ENCODE data around the gene MAML3.

The MAML3 gene

GRCh38 chr4:139833151-139833910 is 320.7 kb downstream of the MAML3 start:
- no peak for DNase-seq

DNA sequence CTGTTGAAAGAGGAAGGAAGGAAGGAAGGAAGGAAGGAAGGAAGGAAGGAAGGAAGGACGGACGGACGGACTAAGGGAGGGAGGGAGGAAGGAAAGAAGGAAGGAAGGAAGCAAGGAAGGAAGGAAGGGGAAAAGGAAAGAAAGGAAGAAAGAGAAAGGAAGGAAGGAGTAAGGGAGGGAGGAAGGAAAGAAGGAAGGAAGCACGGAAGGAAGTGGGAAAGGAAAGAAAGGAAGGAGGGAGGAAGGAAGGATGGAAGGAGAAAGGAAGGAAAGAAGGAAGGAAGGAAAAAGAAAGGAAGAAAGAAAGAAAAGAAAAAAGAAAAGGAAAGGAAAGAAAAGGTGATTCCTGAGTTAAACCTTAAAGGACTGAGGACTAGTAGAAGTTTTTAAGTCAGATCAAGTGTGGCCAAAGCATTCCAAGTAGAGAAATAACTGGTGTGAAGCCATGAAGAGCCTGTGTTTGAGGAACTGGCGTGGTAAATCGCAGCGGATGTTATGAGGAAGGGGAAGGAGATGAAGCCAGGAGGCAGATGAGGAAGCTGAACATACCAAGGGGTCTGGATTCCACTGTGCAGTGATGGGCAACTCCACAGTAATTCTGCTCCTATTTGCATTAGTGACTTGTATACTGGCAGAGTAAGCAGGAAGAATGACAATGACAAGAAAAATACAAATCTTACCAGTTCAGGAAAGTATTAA is 324.9 kb downstream of the MAML3 start:
- DNase-seq: no peak

- no peak for DNase-seq
Observed at GRCh38 chr4:139826426-139826825, 327.6 kb downstream of the MAML3 start.

GRCh38 chr4:139825523-139826014 is 328.4 kb downstream of the MAML3 start:
- no peak for DNase-seq

GRCh38 chr4:139824882-139825522 is 329.0 kb downstream of the MAML3 start:
- no peak for DNase-seq

DNA sequence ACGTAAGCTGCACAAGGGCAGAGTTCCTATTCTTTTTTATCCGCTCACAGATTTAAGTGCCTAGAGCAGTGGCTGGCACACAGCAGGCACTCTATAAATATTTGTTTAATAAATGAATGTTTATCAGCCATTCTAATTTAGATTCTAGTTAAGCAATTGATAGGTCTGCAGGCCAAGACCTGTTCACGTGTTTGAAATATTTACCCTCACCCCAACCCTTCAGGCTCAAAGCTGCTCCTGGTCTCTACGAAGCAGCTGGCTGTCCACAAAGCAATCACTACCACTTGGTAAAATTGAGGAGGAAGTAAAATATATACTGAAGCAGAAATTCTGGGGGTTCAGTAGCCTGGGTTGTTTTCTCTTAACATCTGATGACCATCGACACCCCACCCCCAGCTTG is 330.2 kb downstream of the MAML3 start:
- no peak for DNase-seq

GRCh38 chr4:139823345-139823744 is 330.6 kb downstream of the MAML3 start:
- DNase-seq: no peak

GRCh38 chr4:139822391-139822790 is 331.6 kb downstream of the MAML3 start:
- no peak for DNase-seq

GRCh38 chr4:139819082-139819481 is 334.9 kb downstream of the MAML3 start:
- no peak for DNase-seq

DNA sequence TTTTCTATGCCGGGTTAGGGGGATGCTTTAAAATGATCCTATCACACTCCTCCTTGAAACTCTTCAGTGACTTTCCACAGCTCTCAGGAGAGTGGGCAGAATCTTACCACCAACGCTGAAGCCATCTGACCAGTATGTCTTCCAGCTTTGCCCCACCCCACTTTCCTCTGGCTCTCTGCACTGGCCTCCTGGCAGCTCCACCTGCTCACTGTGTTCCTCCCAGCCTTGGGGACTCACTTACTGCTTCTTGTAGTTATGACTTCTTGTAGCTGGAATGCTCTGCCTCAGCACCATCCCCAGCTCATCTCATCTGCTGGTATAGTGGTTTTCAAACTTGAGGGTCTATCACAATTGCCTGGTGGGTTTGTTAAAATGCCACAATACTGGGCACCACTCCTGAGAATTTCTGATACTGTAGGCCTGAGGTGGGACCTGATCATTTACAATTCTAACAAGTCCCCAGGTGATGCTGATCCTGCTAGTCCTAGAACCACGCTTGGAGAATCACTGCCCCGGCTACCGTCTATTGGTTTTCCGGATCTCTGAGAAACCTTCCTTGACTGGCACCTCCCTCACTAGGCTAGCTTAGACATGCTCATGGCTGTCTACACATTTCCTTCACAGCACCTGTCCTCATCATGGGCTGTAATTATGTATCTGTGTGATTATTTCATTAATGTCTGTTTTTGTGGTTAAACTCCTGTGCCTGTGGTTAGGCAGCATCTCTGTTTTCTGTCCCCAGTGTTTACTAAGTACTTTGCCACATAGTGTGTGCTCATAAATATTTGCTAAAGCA is 336.1 kb downstream of the MAML3 start:
- no peak for DNase-seq

DNA sequence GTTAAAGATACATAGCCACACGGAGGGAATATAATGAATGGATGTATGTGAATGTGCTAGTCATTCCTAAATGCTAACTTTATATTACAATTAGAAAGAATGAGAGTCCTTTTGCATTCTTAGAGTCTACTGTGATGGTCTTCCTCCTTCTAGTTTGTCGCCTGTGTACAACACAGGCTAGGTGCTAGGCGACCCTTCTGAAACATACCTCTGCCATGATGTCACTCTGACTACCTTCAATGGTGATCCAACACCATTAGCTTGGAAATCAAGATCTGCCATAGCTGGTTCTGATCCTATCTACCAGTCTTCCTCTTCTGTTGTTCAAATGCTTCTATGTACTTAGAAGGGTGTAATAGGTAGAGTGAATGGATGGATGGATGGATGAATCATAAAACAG is 337.1 kb downstream of the MAML3 start:
- no peak for DNase-seq

- DNase-seq: no peak
Observed at GRCh38 chr4:139815778-139816601, 338.0 kb downstream of the MAML3 start.

- no peak for DNase-seq
Observed at GRCh38 chr4:139814323-139815015, 339.5 kb downstream of the MAML3 start.

DNA sequence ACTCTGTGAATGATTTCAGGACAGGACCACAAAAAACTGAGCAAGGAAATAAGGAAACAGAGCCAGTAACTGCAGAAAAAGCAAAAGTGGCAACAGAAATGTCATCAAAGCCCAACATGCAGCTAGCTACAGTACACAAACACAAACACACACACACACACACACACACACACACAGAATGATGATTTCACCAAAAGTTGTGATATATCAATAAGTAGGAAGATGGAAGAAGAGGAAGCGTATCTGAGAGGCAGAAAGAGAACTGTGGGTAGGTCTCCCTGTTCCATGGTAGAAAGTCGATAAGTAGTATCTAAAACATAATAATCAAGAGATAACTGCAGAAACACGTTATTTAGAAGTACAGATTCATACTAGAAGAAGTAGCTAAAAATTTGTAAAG is 340.1 kb downstream of the MAML3 start:
- DNase-seq: no peak

DNA sequence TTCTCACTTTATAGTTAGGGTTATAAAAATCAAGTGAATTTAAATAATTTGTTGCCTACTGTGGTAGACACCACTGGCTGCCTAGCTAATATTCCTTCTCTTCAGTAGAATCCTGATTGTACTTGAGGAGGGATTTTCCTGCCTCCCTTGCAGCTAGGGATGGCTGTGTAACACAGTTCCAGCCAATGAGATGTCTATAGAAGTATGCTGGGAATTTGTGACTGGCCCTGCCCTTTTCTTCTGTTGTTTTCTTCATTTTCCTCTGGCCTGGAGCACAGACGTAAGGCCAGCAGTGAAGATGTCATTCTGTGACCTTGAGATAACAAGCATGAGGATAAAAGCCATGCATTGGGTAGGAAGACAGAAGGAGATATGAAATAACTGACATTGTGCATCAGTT is 343.3 kb downstream of the MAML3 start:
- DNase-seq: no peak

DNA sequence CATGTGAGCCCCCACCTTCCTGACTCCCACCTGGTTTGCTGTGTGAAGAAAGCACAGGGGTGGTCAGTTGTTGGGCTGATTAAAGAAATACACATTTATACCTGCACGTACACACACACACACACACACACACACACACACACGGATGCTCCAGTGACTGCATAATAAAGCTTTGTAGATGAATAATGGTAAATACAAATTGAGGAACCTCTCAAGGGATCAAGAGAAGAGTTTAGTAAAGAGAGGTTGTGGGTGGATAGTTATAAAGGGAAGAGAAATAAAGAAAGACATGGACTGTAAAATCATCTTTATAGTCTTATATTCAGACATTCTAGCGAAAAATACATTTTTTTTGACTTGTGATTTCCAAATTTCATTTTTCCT is 344.2 kb downstream of the MAML3 start:
- DNase-seq: no peak

- no peak for DNase-seq
Observed at GRCh38 chr4:139808808-139809756, 344.9 kb downstream of the MAML3 start.

DNA sequence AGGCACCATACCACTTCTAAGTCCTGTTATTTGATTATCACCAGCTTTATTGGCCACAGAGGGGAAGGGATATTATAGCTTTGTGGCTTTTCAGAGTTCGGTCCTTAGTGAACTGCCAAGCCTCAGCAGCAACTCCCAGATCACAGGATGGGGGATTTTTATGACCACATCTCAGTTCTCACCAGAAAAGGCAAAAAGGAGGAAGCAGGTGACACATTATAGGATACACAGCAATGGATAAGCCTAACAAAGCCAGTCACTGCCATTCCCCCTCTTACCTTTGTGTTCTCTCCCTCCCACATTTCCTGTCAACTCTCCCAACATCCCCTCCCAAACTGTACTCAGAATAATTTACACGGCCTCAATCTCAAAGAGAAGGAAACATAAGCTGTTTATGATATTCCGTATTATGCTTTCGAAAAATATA is 345.6 kb downstream of the MAML3 start:
- no peak for DNase-seq

DNA sequence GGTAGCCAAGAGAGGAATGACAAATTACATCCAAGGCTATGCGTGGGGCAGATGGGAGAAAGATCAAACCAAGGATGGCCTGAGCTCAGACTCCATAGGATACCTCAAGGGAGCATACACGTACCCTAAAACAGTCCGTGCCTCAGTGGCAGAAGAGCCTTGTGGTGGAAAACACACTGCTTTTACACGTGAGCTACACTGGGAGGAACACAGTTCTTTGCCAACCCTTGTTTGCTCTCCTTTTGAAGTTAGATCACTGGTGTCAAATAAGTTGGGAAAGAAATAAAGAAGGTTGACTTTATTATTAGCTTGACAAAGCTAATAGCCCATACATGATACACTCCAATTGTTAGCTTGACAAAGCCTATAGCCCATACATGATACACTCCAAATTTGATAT is 346.5 kb downstream of the MAML3 start:
- no peak for DNase-seq

- DNase-seq: no peak
Observed at GRCh38 chr4:139806929-139807328, 347.1 kb downstream of the MAML3 start.
